GM19452 (cell line): Measurements from ENCODE around the gene ARIH2.
A peak's percentile ranks its signal among the peaks of the same experiment; 100 is the strongest.

Experiments used
- ATAC-seq: cut with Tn5 transposase; IDR thresholded peaks from one replicate; pipeline ENCODE4 v1.9.1; 2021; ENCODE audit not compliant: unreplicated experiment

The ARIH2 gene

GRCh38 chr3:49017971-49018706 is 99.5 kb downstream of the ARIH2 start, which contains the start of gene DALRD3:
Gene DALRD3 (minus strand): TSS chr3:49018580. CDS start chr3:49018564, 16 bp downstream.
- no peak for ATAC-seq

DNA sequence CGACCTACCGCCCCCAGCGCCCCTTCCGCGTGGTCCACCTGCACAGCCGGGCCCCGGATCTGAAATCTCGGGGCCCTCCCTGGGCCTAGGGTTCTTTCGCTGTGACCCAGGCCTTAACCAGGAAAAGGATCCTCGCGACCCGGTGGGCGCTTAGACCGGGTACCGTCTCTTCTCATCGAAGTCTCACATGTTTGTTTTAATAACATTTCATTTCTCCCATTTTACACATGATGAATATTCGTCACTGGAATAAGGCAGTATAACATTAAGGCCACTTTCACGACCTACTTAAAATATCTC is 100.0 kb downstream of the ARIH2 start:
- ATAC-seq: no peak

DNA sequence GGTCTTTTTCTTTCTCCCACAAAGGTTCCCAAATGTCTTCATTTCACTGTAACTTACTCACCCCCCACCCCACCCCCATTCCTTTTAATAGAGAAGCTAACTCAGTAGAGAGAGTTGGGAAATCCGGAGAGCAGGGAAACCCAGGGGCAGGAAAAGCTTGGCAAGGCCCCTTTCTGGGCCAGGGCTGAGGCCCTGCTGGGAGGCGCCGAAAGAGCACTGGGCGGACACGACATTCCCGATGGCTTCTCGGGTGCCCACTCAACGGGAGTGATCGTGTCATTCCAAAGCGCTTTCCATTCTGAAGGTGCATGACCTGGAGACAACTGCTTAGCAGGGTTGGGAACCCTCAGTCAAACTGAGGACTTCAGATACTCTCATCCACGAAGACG is 101.3 kb downstream of the ARIH2 start:
- ATAC-seq: no peak

GRCh38 chr3:49020330-49021212 is 101.9 kb downstream of the ARIH2 start:
- ATAC-seq: peak; percentile 1

DNA sequence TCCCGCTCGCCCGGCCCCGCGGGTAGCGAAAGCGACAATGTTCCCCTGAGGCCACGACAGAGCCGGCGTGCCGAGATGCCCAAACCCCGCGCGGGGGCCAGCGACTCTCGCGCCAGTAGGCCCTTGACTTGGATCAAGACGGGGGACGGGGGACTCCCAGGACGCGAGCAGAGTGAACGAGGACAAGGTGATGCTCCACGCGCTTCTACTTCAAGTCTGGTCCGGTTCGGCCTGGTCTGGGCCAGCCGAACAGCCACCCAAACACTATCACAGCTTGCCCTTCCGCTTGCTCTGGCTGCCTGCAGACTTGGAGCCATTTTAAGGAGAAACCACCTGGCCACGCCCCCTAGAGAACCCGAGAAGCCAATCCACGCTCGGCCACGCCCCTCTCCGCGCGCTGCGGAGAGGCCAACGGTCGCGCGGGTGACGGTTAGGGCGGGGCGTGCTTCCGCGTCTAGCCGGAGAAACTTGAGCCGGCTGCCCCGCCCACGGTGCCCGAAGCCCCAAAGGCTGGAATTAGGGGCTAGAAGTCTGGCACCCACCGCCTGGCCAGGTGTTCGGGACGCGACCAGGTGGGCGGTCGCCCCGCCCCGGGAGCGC is 102.7 kb downstream of the ARIH2 start:
- peak; percentile 52 for ATAC-seq

- ATAC-seq: peak; percentile 50
Measured at GRCh38 chr3:49021813-49022687, 103.4 kb downstream of the ARIH2 start, which contains the start of gene NDUFAF3. Gene NDUFAF3 (plus strand): TSS chr3:49022121. CDS start chr3:49022145, 24 bp downstream.

GRCh38 chr3:49022688-49023171 is 104.1 kb downstream of the ARIH2 start:
- no peak for ATAC-seq

GRCh38 chr3:49023775-49024174 is 105.1 kb downstream of the ARIH2 start:
- ATAC-seq: no peak

- no peak for ATAC-seq
Measured at GRCh38 chr3:49024449-49024848, 105.8 kb downstream of the ARIH2 start.

GRCh38 chr3:49025005-49025792 is 106.6 kb downstream of the ARIH2 start:
- ATAC-seq: no peak

DNA sequence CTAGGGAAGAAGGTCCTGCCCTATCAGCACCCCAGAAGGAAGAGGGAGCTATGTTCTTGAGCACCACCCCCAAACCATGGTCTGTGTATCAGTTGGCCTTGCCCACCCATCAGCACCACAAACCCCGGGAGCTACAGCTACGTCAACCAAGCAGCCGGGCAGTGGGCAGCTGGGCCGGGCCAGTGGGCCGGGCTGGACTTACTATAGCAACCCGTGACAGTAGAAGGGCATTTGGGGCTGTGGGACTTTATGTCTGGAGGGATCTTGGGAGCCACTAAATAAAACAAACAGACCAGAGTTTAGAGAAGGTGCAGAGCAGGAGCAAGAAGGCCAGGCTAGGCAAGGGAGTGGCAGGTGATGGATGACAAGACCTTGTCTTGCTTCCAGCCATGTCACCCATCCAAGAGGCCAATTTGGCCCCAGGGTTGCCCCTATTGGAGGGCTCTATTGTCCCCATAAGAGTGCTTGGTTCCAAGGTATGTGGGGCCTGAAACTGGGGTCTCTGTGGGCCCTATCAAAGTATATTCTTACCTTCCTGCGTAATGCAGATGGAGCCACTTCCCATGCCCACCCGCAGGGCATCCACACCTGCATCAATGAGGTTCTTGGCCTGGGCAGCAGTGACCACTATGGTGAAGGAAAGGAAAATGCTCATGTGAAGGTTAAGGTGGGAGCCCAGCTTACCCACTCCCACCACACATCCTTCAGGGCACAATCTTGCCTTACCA is 107.3 kb downstream of the ARIH2 start:
- ATAC-seq: no peak

DNA sequence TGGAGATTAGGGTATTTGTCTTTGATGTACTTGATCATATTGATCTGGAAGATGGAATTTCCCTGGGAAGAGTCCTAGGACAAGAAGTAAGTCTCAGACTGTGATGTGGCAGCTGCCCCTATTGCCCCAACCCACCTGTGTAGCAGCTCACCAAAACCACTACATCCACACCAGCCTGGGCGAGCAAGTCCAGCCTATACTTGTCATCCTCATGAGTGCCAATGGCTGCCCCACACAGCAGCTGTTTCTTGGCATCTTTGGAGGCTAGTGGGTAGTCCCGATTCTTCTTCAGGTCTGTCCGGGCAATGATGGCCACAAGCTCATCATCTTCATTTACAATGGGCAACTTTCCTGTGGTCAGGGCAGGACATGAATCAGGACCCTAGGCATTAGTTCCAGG is 107.9 kb downstream of the ARIH2 start:
- ATAC-seq: no peak

GRCh38 chr3:49027634-49028033 is 109.0 kb downstream of the ARIH2 start:
- ATAC-seq: no peak

DNA sequence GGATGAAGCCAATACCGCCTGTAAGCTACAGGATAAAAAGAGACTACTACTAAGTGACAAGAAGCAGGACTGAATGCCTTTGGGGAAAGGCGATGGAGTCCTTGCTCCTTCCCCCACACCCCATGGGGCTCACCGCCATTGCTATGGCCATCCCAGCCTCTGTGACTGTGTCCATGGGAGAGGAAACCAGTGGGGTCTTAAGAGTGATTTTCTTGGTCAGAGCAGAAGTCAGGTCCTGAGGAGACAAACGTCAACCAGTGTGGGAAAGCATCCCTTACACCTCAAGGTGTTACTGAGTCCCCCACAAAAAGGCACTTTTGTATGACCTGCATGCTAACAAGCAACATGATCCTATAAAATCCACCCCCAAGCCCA is 109.6 kb downstream of the ARIH2 start:
- no peak for ATAC-seq

DNA sequence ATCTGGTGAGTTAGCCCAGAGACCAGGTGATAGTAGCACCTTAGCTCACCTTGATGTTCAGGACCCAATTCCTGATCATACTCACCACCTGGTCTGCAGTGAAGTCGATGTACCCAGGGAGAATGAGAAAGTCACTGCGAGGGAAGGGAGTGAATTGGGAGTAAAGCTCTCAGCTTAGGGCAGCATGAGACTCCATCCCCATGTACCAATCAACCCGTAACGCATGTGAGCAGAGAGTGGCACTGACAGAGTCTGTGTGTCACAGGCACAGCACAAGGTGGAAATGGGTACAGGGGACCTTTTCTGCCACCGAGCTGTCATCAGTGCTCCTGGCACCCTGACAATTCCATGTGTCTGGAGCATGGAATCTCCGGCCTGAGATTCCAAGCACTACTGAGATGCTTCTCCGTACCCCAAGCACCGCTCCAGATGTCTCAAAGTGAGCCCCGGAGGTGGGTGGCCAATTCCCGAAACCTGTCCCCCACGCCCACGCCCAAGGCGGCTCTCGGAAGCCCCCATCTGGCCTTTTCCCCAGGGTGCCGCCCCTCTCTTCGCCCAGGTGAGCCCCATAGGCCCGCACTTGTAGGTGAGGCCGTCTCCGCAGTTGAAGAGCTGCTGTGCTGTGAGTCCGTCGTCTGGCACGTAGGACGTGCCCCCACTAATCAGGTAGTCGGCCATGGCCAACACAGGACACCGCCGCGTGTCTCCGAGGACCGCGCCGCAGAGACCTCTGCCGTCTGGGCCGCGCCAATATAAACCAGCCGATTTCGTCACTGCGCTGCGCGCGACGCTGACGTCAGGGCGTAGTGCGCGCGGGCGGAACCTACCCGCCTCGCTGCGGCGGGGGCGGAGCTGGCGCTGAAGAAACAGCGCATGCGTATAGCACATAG is 110.3 kb downstream of the ARIH2 start, which contains the start of gene IMPDH2:
TSS of gene IMPDH2 (minus strand) at position 726 of the 890 bp plus-strand sequence. CDS start at position 678, 48 bp downstream.
- peak; percentile 93 for ATAC-seq

GRCh38 chr3:49029563-49029884 is 110.9 kb downstream of the ARIH2 start:
- no peak for ATAC-seq

GRCh38 chr3:49030321-49030720 is 111.7 kb downstream of the ARIH2 start:
- no peak for ATAC-seq

DNA sequence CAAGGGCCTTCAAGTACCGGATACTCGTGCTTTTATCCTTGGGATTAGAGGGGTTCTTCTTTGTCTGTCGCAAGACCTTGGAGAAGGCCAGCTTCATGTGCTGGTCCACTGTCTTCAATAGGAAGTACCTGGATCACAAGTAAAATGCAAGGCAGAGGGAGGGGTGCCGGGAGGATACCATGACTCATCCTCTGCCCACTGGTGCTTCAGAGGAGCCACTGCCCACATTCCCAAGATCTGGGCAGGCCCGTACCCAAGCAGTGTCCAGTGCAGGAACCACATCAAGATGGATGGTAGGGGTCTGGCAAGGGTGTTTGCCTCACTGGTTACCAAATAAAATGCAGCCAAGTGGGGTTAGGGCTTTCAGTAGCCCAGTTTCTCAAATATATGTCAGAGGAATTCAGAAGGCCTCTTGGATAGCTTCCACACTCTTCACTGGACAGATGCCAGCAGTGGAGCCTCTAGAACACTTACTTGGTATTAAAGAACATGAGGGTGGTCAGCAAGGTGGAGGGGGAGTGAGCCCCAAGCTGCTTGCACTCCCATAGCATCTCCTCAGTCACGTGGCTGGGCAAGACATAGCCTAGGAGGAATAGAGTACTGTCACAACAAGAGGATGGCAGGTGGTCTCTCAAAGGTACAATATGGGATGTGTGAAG is 114.1 kb downstream of the ARIH2 start:
- ATAC-seq: no peak
